Activated CD8-positive, alpha-beta memory T cell treated with anti-CD3 and anti-CD28 coated beads, Interleukin-2, amount 10 ng/mL, durations not matched to agents 7 days and 5 days (primary cell): ENCODE results near the gene PLAGL2. TPM values are rescaled to one million over a fixed set of nuclear protein-coding genes. Genes with fewer than 3 reads are reported as not detected.

Experiments used
- ATAC-seq: fragments of 150-1000 bp; cut with Tn5 transposase; one replicate; pipeline ENCODE4 v1.10.0; 2021; ENCODE audit warnings: moderate library complexity
- CTCF ChIA-PET: fragments of 350-600 bp; sonication (Branson Sonifier 250); formaldehyde crosslinking; loops from one replicate; lab custom pipeline; 2021; ENCODE audit warnings: antibody characterized with exemption; lab: Charles Lee
- DNase-seq: peaks from one replicate; pipeline ENCODE4 v3.0.0-alpha.2; 2020
- H3K27ac Mint-ChIP-seq: one replicate; pipeline ENCODE4 v1.8.0; 2021; ENCODE audit warnings: mild to moderate bottlenecking, mixed read lengths
- H3K27me3 Mint-ChIP-seq: one replicate; pipeline ENCODE4 v1.8.0; 2021; ENCODE audit warnings: mixed read lengths
- H3K36me3 Mint-ChIP-seq: one replicate; pipeline ENCODE4 v1.8.0; 2021; ENCODE audit warnings: mild to moderate bottlenecking, mixed read lengths
- H3K4me1 Mint-ChIP-seq: one replicate; pipeline ENCODE4 v1.8.0; 2021; ENCODE audit warnings: mixed read lengths
- H3K4me3 Mint-ChIP-seq: one replicate; pipeline ENCODE4 v1.8.0; 2021; ENCODE audit warnings: mild to moderate bottlenecking, moderate library complexity, mixed read lengths
- H3K9me3 Mint-ChIP-seq: one replicate; pipeline ENCODE4 v1.8.0; 2022; ENCODE audit warnings: low read depth, mixed read lengths
- total RNA-seq, 2 experiments: library from RNA; stranded (reverse); gene quantifications; one replicate each; pipeline ENCODE4 v1.2.3, GENCODE V29; 2021

The PLAGL2 gene
- total RNA-seq, 2 experiments from 2014 or later = 26.3 to 41.4 TPM

- Mint-ChIP-seq H3K36me3 (peaks cover 24% of the 10 kb centered on the region), H3K27ac (no peak overlapping the region), H3K27me3 (no peaks in the 10 kb centered on the region), H3K9me3 (no peaks in the 10 kb centered on the region), H3K4me1 (peaks cover 12% of the 10 kb centered on the region), H3K4me3 (no peak overlapping the region)
- CTCF ChIA-PET = no interaction called here
- DNase-seq = no peak
- no peak for ATAC-seq
Measured at GRCh38 chr20:32227306-32227705, 19.8 kb upstream of the PLAGL2 start.

- DNase-seq = no peak
- H3K4me3 Mint-ChIP-seq = no peak overlapping the region
- peaks cover 18% of the 10 kb centered on the region for H3K36me3 Mint-ChIP-seq
- CTCF ChIA-PET = interaction anchor here (0.6 to 1.0 kb wide), 2 partner anchors 21 to 22 kb away, joined by 3 read pairs; no protein-coding TSS in a partner anchor
- no peaks in the 10 kb centered on the region for H3K27me3 Mint-ChIP-seq
- ATAC-seq = no peak
- no peaks in the 10 kb centered on the region for H3K9me3 Mint-ChIP-seq
- H3K27ac Mint-ChIP-seq = no peak overlapping the region
- H3K4me1 Mint-ChIP-seq = peaks cover 2% of the 10 kb centered on the region
Measured at GRCh38 chr20:32226391-32226790, 18.8 kb upstream of the PLAGL2 start.

GRCh38 chr20:32224463-32224862 lies 16.9 kb upstream of the PLAGL2 start:
- ATAC-seq (no peak), DNase-seq (no peak)
- H3K36me3 Mint-ChIP-seq = peaks cover 28% of the 10 kb centered on the region
- H3K4me1 Mint-ChIP-seq = no peaks in the 10 kb centered on the region
- no peak overlapping the region for H3K4me3 Mint-ChIP-seq
- no peaks in the 10 kb centered on the region for H3K9me3 Mint-ChIP-seq
- H3K27me3 Mint-ChIP-seq = no peaks in the 10 kb centered on the region
- no peak overlapping the region for H3K27ac Mint-ChIP-seq
- CTCF ChIA-PET = interaction anchor here (0.6 kb wide), 1 partner anchor 1802 kb away, joined by 6 read pairs; no protein-coding TSS in a partner anchor

GRCh38 chr20:32218156-32218900 lies 10.8 kb upstream of the PLAGL2 start:
- peaks cover 5% of the 10 kb centered on the region for H3K4me1 Mint-ChIP-seq
- ATAC-seq = no peak
- DNase-seq = no peak
- H3K27me3 Mint-ChIP-seq = no peaks in the 10 kb centered on the region
- CTCF ChIA-PET = no interaction called here
- H3K36me3 Mint-ChIP-seq = peaks cover 47% of the 10 kb centered on the region
- H3K4me3 Mint-ChIP-seq = no peak overlapping the region
- no peak overlapping the region for H3K27ac Mint-ChIP-seq
- H3K9me3 Mint-ChIP-seq = no peaks in the 10 kb centered on the region

DNA sequence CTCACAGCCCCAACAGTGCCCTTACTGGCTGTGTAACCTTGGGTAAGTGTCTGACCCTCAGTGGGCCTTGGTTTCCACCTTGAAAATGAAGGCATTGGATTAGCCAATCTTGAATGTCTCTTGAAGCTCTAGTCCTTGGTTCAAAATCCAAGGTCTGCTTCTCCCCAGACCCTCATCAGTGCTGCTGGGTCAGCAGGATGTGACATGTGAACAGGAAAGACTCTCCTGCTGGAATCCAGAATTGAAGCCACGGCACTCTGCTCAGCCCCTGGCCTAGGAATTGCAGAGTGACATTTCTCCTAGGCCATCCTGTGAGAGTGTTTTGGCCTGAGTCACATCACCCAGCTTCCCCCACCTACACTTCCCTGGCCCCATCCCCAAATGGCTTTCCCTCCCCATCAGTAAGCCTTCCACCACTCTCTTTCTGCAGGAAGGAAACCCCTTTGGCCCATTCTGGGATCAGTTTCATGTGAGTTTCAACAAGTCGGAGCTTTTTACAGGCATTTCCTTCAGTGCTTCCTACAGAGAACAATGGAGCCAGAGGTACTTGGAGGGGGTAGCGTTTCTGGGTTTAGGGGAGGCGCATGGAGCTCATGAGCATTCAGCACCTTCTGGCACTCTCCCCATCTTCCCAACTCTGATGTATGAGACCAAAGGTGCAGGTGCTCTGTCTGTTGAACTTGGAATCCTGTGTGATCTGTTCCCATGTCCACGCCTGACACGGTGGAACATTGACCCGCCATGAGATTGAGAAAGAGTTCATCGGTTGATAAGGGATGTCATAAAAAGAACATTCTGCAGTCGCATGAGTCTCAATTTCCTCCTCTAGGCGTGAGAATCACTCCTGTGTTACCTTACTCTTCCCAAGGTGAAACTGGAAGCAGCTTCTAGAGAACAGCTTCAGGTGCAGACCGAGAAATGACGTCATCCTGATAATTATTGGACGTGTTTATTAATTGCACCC lies 8.9 kb upstream of the PLAGL2 start:
- CTCF ChIA-PET = interaction anchor here (0.7 kb wide), 1 partner anchor 8 kb away, joined by 3 read pairs; no protein-coding TSS in a partner anchor
- Mint-ChIP-seq H3K27ac (no peak overlapping the region), H3K4me1 (peaks cover 12% of the 10 kb centered on the region)

DNA sequence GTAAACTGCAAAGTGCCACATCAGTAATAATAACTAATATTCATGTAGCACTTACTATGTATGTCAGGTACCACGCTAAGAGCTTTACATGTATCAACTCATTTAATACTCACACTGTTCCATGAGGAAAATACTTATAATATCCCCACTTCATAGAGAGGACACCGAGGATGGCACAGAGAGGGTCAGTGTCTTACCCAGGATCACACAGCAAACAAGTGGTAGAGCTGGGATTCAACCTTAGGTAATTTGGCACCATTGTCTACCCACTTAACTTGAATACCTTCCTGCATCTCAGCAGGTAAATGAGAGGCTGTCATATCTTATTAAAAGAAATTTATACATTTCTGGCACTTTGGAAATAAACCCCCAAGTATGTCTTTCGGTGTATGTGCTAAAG lies 8.2 kb upstream of the PLAGL2 start:
- DNase-seq = no peak
- H3K27me3 Mint-ChIP-seq = no peaks in the 10 kb centered on the region
- CTCF ChIA-PET = no interaction called here
- H3K27ac Mint-ChIP-seq = no peak overlapping the region
- ATAC-seq = no peak
- peaks cover 49% of the 10 kb centered on the region for H3K36me3 Mint-ChIP-seq
- no peaks in the 10 kb centered on the region for H3K9me3 Mint-ChIP-seq
- no peak overlapping the region for H3K4me3 Mint-ChIP-seq
- H3K4me1 Mint-ChIP-seq = peaks cover 16% of the 10 kb centered on the region

More for the DNA sequence above, 8.9 kb upstream of the PLAGL2 start:
- Mint-ChIP-seq H3K4me3 (no peak overlapping the region), H3K27me3 (no peaks in the 10 kb centered on the region), H3K36me3 (peaks cover 51% of the 10 kb centered on the region), H3K9me3 (no peaks in the 10 kb centered on the region)
- ATAC-seq = no peak
- DNase-seq = no peak

DNA sequence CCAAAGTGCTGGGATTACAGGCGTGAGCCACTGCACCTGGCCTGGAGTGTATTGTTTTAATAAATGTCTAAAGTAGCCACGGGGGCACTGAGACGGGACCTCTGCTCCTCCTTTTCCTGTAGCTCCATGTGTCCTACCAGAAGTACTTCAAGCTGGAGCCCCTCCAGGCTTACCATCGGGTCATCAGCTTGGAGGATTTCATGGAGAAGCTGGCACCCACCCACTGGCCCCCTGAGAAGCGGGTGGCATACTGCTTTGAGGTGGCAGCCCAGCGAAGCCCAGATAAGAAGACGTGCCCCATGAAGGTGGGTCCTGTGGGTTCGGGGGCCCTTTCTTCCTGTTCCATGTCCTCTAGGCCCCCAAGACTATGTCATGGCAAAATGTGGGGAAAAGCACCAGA lies 7.6 kb upstream of the PLAGL2 start:
- CTCF ChIA-PET = no interaction called here
- H3K9me3 Mint-ChIP-seq = no peaks in the 10 kb centered on the region
- peaks cover 22% of the 10 kb centered on the region for H3K4me1 Mint-ChIP-seq
- DNase-seq = no peak
- H3K27me3 Mint-ChIP-seq = no peaks in the 10 kb centered on the region
- peaks cover 50% of the 10 kb centered on the region for H3K36me3 Mint-ChIP-seq
- no peak overlapping the region for H3K4me3 Mint-ChIP-seq
- H3K27ac Mint-ChIP-seq = no peak overlapping the region
- ATAC-seq = no peak

DNA sequence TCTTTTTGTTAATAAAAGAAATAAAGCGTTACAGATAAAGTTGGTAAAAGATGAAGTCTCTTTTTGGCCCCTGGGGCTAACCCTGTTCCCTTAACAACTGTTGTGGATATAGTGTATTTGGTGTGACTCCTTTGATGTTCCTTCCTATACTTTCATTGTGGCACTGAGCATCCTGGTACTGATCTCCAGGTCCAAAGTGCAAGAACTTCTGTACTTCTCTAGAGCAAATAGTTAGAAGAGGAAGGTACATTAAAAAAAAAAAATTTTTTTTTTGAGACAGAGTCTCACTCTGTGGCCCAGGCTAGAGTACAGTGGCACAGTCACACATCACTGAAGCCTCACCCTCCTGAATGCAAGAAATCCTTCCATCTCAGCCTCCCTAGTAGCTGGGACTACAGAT lies 6.3 kb upstream of the PLAGL2 start:
- Mint-ChIP-seq H3K36me3 (peaks cover 46% of the 10 kb centered on the region), H3K27me3 (no peaks in the 10 kb centered on the region), H3K4me3 (no peak overlapping the region), H3K9me3 (no peaks in the 10 kb centered on the region), H3K4me1 (peaks cover 35% of the 10 kb centered on the region), H3K27ac (no peak overlapping the region)
- ATAC-seq (no peak), DNase-seq (no peak)
- CTCF ChIA-PET = interaction anchor here (0.6 kb wide), 1 partner anchor 32 kb away, joined by 3 read pairs; no protein-coding TSS in a partner anchor

GRCh38 chr20:32209850-32210605 lies 2.5 kb upstream of the PLAGL2 start:
- CTCF ChIA-PET = interaction anchor here (1.7 kb wide), 1 partner anchor 149 kb away, joined by 4 read pairs; no protein-coding TSS in a partner anchor
- H3K4me3 Mint-ChIP-seq = no peak overlapping the region
- no peak for ATAC-seq

DNA sequence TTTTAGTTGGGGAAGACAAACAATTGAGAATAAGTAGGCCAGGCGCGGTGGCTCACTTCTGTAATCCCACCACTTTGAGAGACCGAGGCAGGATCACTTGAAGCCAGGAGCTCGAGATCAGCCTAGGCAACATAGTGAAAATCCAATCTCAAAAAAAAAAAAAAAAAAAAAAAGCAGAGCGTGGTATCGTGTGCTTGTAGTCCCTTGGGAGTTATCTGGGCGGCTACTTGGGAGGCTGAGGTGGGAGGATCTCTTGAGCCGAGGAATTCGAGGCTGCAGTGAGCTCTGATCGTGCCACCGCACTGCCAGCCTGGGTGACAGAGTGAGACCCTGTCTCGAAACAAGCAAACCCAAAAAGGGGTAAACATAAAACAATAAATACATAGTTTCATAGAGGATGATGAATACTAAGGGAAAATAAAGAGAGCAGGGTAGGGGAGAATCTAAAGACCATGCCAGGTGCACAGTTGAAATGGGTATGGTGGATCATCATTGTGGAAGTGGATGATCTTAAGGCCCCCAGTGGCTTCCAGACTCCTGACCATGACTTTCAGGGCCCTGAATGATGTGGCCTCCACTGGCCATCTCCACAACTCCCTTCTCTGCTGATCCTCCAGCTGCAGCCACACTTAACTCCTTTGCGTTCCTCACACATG lies 1.1 kb upstream of the PLAGL2 start:
- CTCF ChIA-PET = interaction anchor here (0.6 to 1.7 kb wide), 2 partner anchors 8 to 151 kb away, joined by 3 to 4 read pairs; no protein-coding TSS in a partner anchor
- Mint-ChIP-seq H3K4me1 (peaks cover 70% of the 10 kb centered on the region), H3K27ac (peak overlapping the region; percentile 79), H3K36me3 (peaks cover 27% of the 10 kb centered on the region), H3K4me3 (peak overlapping the region; percentile 84), H3K9me3 (no peaks in the 10 kb centered on the region), H3K27me3 (no peaks in the 10 kb centered on the region)
- ATAC-seq = no peak
- no peak for DNase-seq

More at GRCh38 chr20:32209850-32210605, 2.5 kb upstream of the PLAGL2 start:
- no peaks in the 10 kb centered on the region for H3K9me3 Mint-ChIP-seq
- peaks cover 22% of the 10 kb centered on the region for H3K36me3 Mint-ChIP-seq
- H3K27ac Mint-ChIP-seq = peak overlapping the region; percentile 40
- H3K27me3 Mint-ChIP-seq = no peaks in the 10 kb centered on the region
- DNase-seq = no peak
- peaks cover 60% of the 10 kb centered on the region for H3K4me1 Mint-ChIP-seq

DNA sequence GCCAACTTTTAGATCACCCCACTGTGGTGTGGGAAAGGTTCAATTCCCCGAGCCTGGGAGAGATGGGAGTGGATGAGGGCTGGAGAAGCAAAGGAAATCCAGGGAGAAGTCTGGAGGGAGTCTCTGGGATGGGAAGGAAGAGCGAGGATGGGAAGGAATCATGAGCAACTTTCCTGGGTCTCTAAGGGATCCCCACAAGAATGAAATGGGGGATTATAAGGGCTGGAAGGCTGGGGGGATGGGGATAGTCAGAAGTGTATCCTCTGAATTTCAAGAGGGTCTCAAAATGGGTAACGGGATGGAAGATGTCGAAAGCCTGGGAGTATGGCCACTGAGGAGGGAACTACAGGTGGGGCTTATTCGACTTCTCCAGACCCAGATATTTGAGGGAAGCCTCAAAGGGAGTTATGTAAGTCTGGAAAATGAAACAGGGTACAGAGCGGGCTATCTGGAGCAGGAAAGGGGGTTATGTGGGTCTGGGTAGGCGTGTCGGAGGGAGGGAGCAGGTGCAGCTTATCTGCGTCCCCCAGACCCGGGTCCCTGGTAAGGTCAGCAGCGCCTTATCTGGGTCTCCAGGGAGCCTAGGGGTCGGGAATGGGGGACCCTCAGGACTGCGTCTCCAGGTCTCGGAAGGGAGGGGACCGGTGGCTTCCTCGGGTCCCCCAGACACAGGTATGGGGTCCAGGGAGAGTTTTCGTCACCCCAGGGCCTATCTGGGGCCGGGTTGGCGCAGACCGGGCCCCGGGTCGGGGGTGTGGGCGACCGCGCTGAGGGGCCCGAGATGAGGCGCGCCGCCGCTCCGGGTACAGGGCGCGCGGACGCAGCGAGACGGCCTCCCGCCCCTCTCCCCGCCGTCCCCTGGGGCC lies 550 bp downstream of the PLAGL2 start:
- peak overlapping the region; percentile 85 for H3K27ac Mint-ChIP-seq

More for the DNA sequence above, 550 bp downstream of the PLAGL2 start:
- peak; percentile 56 for DNase-seq
- peak overlapping the region; percentile 89 for H3K4me3 Mint-ChIP-seq
- peak; percentile 14 for ATAC-seq
- H3K4me1 Mint-ChIP-seq = peaks cover 82% of the 10 kb centered on the region
- no peaks in the 10 kb centered on the region for H3K27me3 Mint-ChIP-seq
- CTCF ChIA-PET = interaction anchor here (1.5 kb wide), 1 partner anchor 79 kb away, joined by 3 read pairs; no protein-coding TSS in a partner anchor
- H3K9me3 Mint-ChIP-seq = no peaks in the 10 kb centered on the region
- peaks cover 31% of the 10 kb centered on the region for H3K36me3 Mint-ChIP-seq
